ENCODE data around the gene KLHL40.

KLHL40 gene

GRCh38 chr3:42735615-42736014 lies 50.3 kb downstream of the KLHL40 start:
- in situ Hi-C loops (cut with MboI; ENCODE audit: low sequenced_read_pairs) = no loop called here

- in situ Hi-C loops (cut with MboI; ENCODE audit: low sequenced_read_pairs) = no loop called here
These were observed 50.7 kb downstream of the KLHL40 start for GRCh38 chr3:42736081-42736480.

GRCh38 chr3:42736531-42736930 lies 51.2 kb downstream of the KLHL40 start:
- in situ Hi-C loops (cut with MboI; ENCODE audit: low sequenced_read_pairs) = no loop called here

- in situ Hi-C loops (cut with MboI; ENCODE audit: low sequenced_read_pairs) = no loop called here
These were observed 54.2 kb downstream of the KLHL40 start for GRCh38 chr3:42739401-42740158.

GRCh38 chr3:42741796-42742195 lies 56.5 kb downstream of the KLHL40 start:
- in situ Hi-C loops (cut with MboI; ENCODE audit: low sequenced_read_pairs) = no loop called here
